ENCODE measurements around the gene MYBPC1. TPM values are rescaled to one million over a fixed set of nuclear protein-coding genes. Genes with fewer than 3 reads are reported as not detected.

MYBPC1 gene
- total and polyA plus RNA-seq, 2 of the 4 experiments (the other 2 are of a cell fraction) = not detected

- no CpG with 5 or more reads among the region's 4 CpGs for WGBS, 2 experiments (ENCODE audit: extremely low coverage in 2 of 2, insufficient read length in 1 of 2)
- no peak overlapping the region for H4K5ac ChIP-seq (ENCODE audit: low read depth, low read length)
- H4K8ac ChIP-seq (ENCODE audit: low read depth in 2 of 2, low read length in 2 of 2) = no peak overlapping the region
- dilution Hi-C loops (cut with HindIII; ENCODE audit: low sequenced_read_pairs, unreplicated experiment) (no loop called here), intact Hi-C loops (cut with micrococcal nuclease) (no loop called here), in situ Hi-C loops (cut with MboI; ENCODE audit: low sequenced_read_pairs) (no loop called here)
- no peak for DNase-seq
- H3K18ac ChIP-seq (ENCODE audit: low read depth, low read length) = no peak overlapping the region
- no peak overlapping the region for H3K27ac ChIP-seq (ENCODE audit: insufficient read depth, low read length)
- H3K4me1 ChIP-seq (ENCODE audit: control insufficient read depth, insufficient read depth, low read length) = peaks cover 2% of the 10 kb centered on the region; the same call in 1 of the 2 replicates
- ChIA-PET POLR2A (ENCODE audit: unreplicated experiment) (no interaction called here), CTCF (no interaction called here)
- H2AK9ac ChIP-seq (replicated peaks; ENCODE audit: low read depth, low read length, poor library complexity) = no peak overlapping the region
- H3K36me3 ChIP-seq (ENCODE audit: control insufficient read depth, insufficient read depth, low read length) = no peaks in the 10 kb centered on the region
- TF ChIP-seq CHD1 (IDR thresholded peaks at IDR 0.05; ENCODE audit: low read depth, low read length) = no peak
- TF ChIP-seq POLR2A (IDR thresholded peaks at IDR 0.05; ENCODE audit: low read depth, low read length) = no peak
- TF ChIP-seq CEBPB (IDR thresholded peaks at IDR 0.05; ENCODE audit: low read depth, low read length) = no peak
- TF ChIP-seq BHLHE40 (IDR thresholded peaks at IDR 0.05; ENCODE audit: low read depth, low read length) = no peak
- no peak for TF ChIP-seq MXI1 (IDR thresholded peaks at IDR 0.05; ENCODE audit: borderline replicate concordance, low read depth, low read length)
- no peak for TF ChIP-seq ELK1 (IDR thresholded peaks at IDR 0.05; ENCODE audit: borderline replicate concordance, low read depth, low read length)
- no peak for TF ChIP-seq RFX5 (IDR thresholded peaks at IDR 0.05; ENCODE audit: low read depth, low read length)
- H3K9me3 ChIP-seq (ENCODE audit: control insufficient read depth, insufficient read depth, low read length) = no peaks in the 10 kb centered on the region
- no peak overlapping the region for H3K9ac ChIP-seq (ENCODE audit: low read depth, low read length)
- H3K27me3 ChIP-seq (ENCODE audit: control insufficient read depth, insufficient read depth, low read length) = no peaks in the 10 kb centered on the region
- H3K14ac ChIP-seq (replicated peaks; ENCODE audit: low read depth, low read length) = no peak overlapping the region
- H2BK5ac ChIP-seq (ENCODE audit: low read depth, low read length, poor library complexity, severe bottlenecking) = no peak overlapping the region
- no peak overlapping the region for H3K56ac ChIP-seq (ENCODE audit: extremely low read depth, insufficient read depth, low read length)
- no peak overlapping the region for H2AFZ ChIP-seq (replicated peaks; ENCODE audit: low read length, poor library complexity)
- peaks cover 4% of the 10 kb centered on the region; the same call in 1 of the 2 replicates for H4K20me1 ChIP-seq (ENCODE audit: insufficient read depth, low read length)
- H3K79me1 ChIP-seq (ENCODE audit: low read depth in 1 of 2, low read length in 2 of 2) = peaks cover 4 to 19% of the 10 kb centered on the region in 2 experiments; a peak in 3 of 4 replicates
- no peak overlapping the region for H3K4ac ChIP-seq (ENCODE audit: low read depth, low read length)
- H2BK120ac ChIP-seq (ENCODE audit: low read depth, low read length) = no peak overlapping the region
- no peak overlapping the region for H2BK20ac ChIP-seq (ENCODE audit: low read depth, low read length)
- H2BK15ac ChIP-seq (ENCODE audit: low read depth, low read length) = no peak overlapping the region
- no peak for ATAC-seq (ENCODE audit: low read depth)
- peaks cover 3% of the 10 kb centered on the region; the same call in 1 of the 2 replicates for H3K9me1 ChIP-seq (ENCODE audit: insufficient read depth, low read length)
- no peak overlapping the region for H3K23ac ChIP-seq (ENCODE audit: low read depth, low read length)
- no peak overlapping the region for H3K4me2 ChIP-seq (ENCODE audit: low read depth, low read length)
- BruUV-seq (replicated peaks) = no TSS peak
- no peak overlapping the region for H4K91ac ChIP-seq (ENCODE audit: insufficient read depth, low read depth, low read length)
- H2AK5ac ChIP-seq (ENCODE audit: low read depth, low read length) = no peak overlapping the region
- no peak overlapping the region for H3K4me3 ChIP-seq (ENCODE audit: insufficient read depth, low read depth, low read length)
Measured at GRCh38 chr12:101710288-101710687, 115.5 kb downstream of the MYBPC1 start.

Measured in IMR-90 (cell line).